Smooth muscle cell (in vitro differentiated cells): ENCODE measurements around the gene JARID2. TPM values are rescaled to one million over a fixed set of nuclear protein-coding genes. Genes with fewer than 3 reads are reported as not detected.

Experiments
- DNase-seq: peaks from one replicate; lab custom pipeline; 2025; ENCODE audit not compliant: unreplicated experiment; lab: John Stamatoyannopoulos, UW
- H2AFZ ChIP-seq: fragments of 200-600 bp; sonication (generic); 2 replicates; pipeline ENCODE4 v1.6.0; 2016; ENCODE audit warnings: antibody characterized with exemption, low read depth, mild to moderate bottlenecking
- H3F3A ChIP-seq: fragments of 200-600 bp; sonication (generic); 2 replicates; pipeline ENCODE4 v1.6.0; 2017; ENCODE audit warnings: antibody characterized with exemption, low read depth
- H3K27ac ChIP-seq: fragments of 200-600 bp; sonication (generic); 2 replicates; pipeline ENCODE4 v1.5.1; 2016; ENCODE audit warnings: low read depth, mild to moderate bottlenecking
- H3K27me3 ChIP-seq: fragments of 200-600 bp; sonication (generic); 2 replicates; pipeline ENCODE4 v1.6.1; 2016; ENCODE audit warnings: low read depth, mild to moderate bottlenecking
- H3K36me3 ChIP-seq: fragments of 200-600 bp; sonication (generic); 2 replicates; pipeline ENCODE4 v1.5.1; 2016; ENCODE audit warnings: low read depth
- H3K4me1 ChIP-seq: fragments of 200-600 bp; sonication (generic); 2 replicates; pipeline ENCODE4 v1.5.1; 2016; ENCODE audit warnings: low read depth
- H3K4me2 ChIP-seq: fragments of 200-600 bp; sonication (generic); 2 replicates; pipeline ENCODE4 v1.6.0; 2016; ENCODE audit warnings: mild to moderate bottlenecking
- H3K4me3 ChIP-seq: fragments of 200-600 bp; sonication (generic); 2 replicates; pipeline ENCODE4 v1.5.1; 2016; ENCODE audit warnings: mild to moderate bottlenecking
- H3K79me2 ChIP-seq: fragments of 200-600 bp; sonication (generic); 2 replicates; pipeline ENCODE4 v1.6.0; 2016; ENCODE audit warnings: low read depth, mild to moderate bottlenecking
- H3K9ac ChIP-seq: fragments of 200-600 bp; sonication (generic); 2 replicates; pipeline ENCODE4 v1.6.0; 2016; ENCODE audit warnings: low read depth
- H3K9me3 ChIP-seq: fragments of 200-600 bp; sonication (generic); replicated peaks from 2 replicates; pipeline ENCODE4 v1.5.1; 2016; ENCODE audit warnings: low read depth
- H4K20me1 ChIP-seq: fragments of 200-600 bp; sonication (generic); 2 replicates; pipeline ENCODE4 v1.6.0; 2016; ENCODE audit warnings: low read depth
- CTCF ChIP-seq: fragments of 200-600 bp; sonication (generic); IDR thresholded peaks from 2 replicates; pipeline ENCODE4 v1.5.1; 2017; ENCODE audit warnings: borderline replicate concordance, mild to moderate bottlenecking, antibody characterized with exemption; ENCODE audit not compliant: insufficient read depth, poor library complexity, severe bottlenecking
- WGBS: methylation state at CpG from one replicate; pipeline ENCODE4 v1.1.7; 2016; ENCODE audit warnings: low lambda C conversion rate; 5-methylcytosine and 5-hydroxymethylcytosine counted together
- polyA plus RNA-seq: library from polyadenylated mRNA; unstranded; fragments of >200 nt; fragmentation: Nextera tagmentation; extraction: Ambion mirVana; gene quantifications from 2 replicates; pipeline ENCODE4 v1.2.1, GENCODE V29; 2016
- total RNA-seq: library from RNA; depleted of rRNA; stranded (reverse); fragments of >200 nt; gene quantifications from 2 replicates; pipeline ENCODE4 v1.2.3, GENCODE V29; 2014

The JARID2 gene
- total and polyA plus RNA-seq, 2 experiments from 2014 or later, result 5.2 to 10.2 TPM

DNA sequence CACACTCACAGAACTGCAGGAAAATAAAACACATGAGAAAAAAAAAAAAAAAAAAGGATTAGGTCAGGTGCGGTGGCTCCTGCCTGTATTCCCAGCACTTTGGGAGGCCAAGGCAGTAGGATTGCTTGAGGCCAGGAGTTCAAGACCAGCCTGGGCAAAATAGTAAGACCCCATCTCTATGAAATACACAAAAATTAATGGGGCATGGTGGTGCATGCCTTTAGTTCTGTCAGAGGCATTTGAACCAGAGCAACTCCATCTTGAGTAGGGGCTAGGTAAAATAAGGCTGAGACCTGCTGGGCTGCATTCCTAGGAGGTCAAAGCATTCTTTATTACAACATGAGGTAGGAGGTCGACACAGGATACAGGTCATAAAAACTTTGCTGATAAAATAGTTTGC, 39.0 kb upstream of the JARID2 start:
- no peak for TF ChIP-seq CTCF
- Histone ChIP-seq H3K79me2 (no peaks in the 10 kb centered on the region), H3K9ac (no peak overlapping the region), H2AFZ (no peak overlapping the region), H3K9me3 (no peaks in the 10 kb centered on the region), H3K36me3 (no peaks in the 10 kb centered on the region), H4K20me1 (no peaks in the 10 kb centered on the region), H3K27ac (no peak overlapping the region), H3K27me3 (no peaks in the 10 kb centered on the region), H3K4me3 (no peak overlapping the region), H3F3A (no peaks in the 10 kb centered on the region), H3K4me1 (no peaks in the 10 kb centered on the region), H3K4me2 (no peak overlapping the region)
- no peak for DNase-seq
- WGBS, result 62% methylated on average over 2 of the region's 2 CpGs

DNA sequence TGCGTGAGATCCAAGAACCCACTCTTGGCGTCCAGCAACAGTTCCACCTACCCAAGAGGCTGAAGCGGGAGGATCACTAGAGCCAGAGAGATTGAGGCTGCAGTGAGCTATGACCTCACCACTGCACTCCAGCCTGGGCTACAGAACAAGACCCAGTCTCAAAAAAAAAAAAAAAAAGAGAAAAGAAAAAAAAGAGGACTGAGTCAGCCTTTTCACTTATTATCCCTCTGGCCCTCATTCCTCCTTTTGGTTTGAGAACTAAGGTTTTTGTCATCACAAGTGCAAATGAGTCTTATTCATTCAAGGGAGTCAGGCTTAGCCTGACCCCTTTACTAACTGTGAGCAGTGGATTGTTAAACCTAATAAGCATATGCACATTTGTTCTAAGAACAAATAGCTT, 37.9 kb upstream of the JARID2 start:
- DNase-seq, result no peak
- no peak for TF ChIP-seq CTCF
- no peaks in the 10 kb centered on the region for H3K9me3 ChIP-seq
- no peak overlapping the region for H3K4me3 ChIP-seq
- H3K27ac ChIP-seq, result no peak overlapping the region
- no peak overlapping the region for H3K4me2 ChIP-seq
- H3K4me1 ChIP-seq, result no peaks in the 10 kb centered on the region
- 43% methylated on average over 3 of the region's 3 CpGs for WGBS
- no peaks in the 10 kb centered on the region for H3K27me3 ChIP-seq
- H3K36me3 ChIP-seq, result no peaks in the 10 kb centered on the region
- H3K79me2 ChIP-seq, result no peaks in the 10 kb centered on the region
- H3F3A ChIP-seq, result no peaks in the 10 kb centered on the region
- no peaks in the 10 kb centered on the region for H4K20me1 ChIP-seq
- no peak overlapping the region for H3K9ac ChIP-seq
- no peak overlapping the region for H2AFZ ChIP-seq

GRCh38 chr6:15213838-15214400, 31.9 kb upstream of the JARID2 start:
- no peaks in the 10 kb centered on the region for H3K79me2 ChIP-seq
- H3K9me3 ChIP-seq, result no peaks in the 10 kb centered on the region
- H2AFZ ChIP-seq, result no peak overlapping the region
- no peaks in the 10 kb centered on the region for H3K36me3 ChIP-seq
- no peak overlapping the region for H3K27ac ChIP-seq
- no peak overlapping the region for H3K4me3 ChIP-seq
- no peaks in the 10 kb centered on the region for H3K27me3 ChIP-seq
- no peak for DNase-seq
- no peak for TF ChIP-seq CTCF
- no peak overlapping the region for H3K9ac ChIP-seq
- no peak overlapping the region for H3K4me2 ChIP-seq
- no peaks in the 10 kb centered on the region for H4K20me1 ChIP-seq
- no peaks in the 10 kb centered on the region for H3K4me1 ChIP-seq
- no peaks in the 10 kb centered on the region for H3F3A ChIP-seq
- WGBS, result 93% methylated on average over 7 of the region's 7 CpGs

DNA sequence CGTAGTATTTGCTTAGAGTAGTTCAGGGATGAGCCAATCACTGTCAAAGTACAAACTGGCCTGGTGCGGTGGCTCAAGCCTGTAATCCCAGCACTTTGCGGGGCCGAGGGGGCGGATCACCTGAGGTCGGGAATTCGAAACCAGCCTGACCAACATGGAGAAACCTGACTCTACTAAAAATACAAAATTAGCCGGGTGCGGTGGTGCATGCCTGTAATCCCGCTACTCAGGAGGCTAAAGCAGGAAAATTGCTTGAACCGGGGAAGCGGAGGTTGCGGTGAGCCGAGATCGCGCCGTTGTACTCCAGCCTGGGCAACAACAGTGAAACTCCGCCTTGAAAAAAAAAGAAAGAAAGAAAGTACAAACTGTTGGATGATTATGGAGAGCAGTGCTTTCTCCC, 27.5 kb upstream of the JARID2 start:
- no peaks in the 10 kb centered on the region for H3K4me1 ChIP-seq
- 93% methylated on average over 18 of the region's 18 CpGs for WGBS
- H3K27me3 ChIP-seq, result no peaks in the 10 kb centered on the region
- H4K20me1 ChIP-seq, result no peaks in the 10 kb centered on the region
- H3K4me2 ChIP-seq, result no peak overlapping the region
- no peak overlapping the region for H3K4me3 ChIP-seq
- no peaks in the 10 kb centered on the region for H3K79me2 ChIP-seq
- no peak overlapping the region for H3K9ac ChIP-seq
- H3K27ac ChIP-seq, result no peak overlapping the region
- no peak overlapping the region for H2AFZ ChIP-seq
- no peak for TF ChIP-seq CTCF
- H3K9me3 ChIP-seq, result no peaks in the 10 kb centered on the region
- no peak for DNase-seq
- no peaks in the 10 kb centered on the region for H3K36me3 ChIP-seq
- no peaks in the 10 kb centered on the region for H3F3A ChIP-seq
